ENCODE data around the gene MSN.
"Not testable (repeated sequence)": the region's sequence is repeated elsewhere in the genome, so short reads cannot be mapped to it uniquely, and the experiment has no call there.

MSN gene

DNA sequence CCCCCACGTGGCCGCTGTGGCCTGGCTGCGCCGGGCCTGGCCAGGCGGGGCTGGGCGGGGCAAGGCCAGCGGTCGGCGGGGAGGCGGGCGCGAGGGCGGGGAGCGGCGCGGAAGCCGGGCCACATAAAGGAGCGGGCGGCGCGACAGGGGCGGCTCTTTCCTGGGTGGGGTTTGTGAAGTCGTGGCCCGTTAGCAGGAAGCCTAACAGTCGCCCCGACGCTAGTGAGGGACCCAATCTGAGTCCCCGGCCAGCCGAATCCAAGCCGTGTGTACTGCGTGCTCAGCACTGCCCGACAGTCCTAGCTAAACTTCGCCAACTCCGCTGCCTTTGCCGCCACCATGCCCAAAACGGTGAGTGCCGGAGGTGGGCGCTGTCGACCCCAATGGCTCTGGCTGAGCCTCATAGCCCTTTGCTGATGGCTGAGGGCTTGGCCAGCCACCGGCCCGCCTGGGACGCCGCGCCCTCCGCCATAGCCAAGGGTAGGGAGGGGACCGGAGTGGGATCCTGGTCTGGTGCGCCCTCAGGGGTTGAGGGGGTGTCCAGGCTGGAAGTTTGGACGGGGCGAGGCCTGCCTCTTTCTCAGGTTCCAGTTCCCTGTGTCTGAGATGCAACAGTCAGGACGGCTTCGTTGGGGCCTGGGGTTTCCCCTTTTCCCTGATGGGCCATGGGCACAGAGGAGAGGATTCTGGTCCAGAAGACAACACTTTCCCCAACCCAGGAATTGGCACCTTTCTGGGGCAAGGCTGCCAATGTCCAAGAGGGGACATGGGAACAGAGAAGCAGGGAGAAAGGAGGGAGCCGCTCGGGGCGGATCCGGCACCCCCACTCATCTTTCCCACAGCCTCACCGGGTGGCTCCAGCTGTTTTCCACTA lies at the start of gene MSN:
Gene MSN, plus strand, starts transcription at position 152 of the 874 bp plus-strand sequence. Its CDS starts 188 bp downstream, at position 340.
- no peaks in the 10 kb centered on the region for H3K27me3 Mint-ChIP-seq
- H3K36me3 Mint-ChIP-seq: peaks cover 11% of the 10 kb centered on the region
- peak within 1 kb of the TSS; percentile 96 for H3K4me3 Mint-ChIP-seq
- peaks cover 35% of the 10 kb centered on the region for H3K4me1 Mint-ChIP-seq (ENCODE audit: low read depth)
- no peaks in the 10 kb centered on the region for H3K9me3 Mint-ChIP-seq (ENCODE audit: low read depth)
- peak within 1 kb of the TSS; percentile 99 for H3K27ac Mint-ChIP-seq

DNA sequence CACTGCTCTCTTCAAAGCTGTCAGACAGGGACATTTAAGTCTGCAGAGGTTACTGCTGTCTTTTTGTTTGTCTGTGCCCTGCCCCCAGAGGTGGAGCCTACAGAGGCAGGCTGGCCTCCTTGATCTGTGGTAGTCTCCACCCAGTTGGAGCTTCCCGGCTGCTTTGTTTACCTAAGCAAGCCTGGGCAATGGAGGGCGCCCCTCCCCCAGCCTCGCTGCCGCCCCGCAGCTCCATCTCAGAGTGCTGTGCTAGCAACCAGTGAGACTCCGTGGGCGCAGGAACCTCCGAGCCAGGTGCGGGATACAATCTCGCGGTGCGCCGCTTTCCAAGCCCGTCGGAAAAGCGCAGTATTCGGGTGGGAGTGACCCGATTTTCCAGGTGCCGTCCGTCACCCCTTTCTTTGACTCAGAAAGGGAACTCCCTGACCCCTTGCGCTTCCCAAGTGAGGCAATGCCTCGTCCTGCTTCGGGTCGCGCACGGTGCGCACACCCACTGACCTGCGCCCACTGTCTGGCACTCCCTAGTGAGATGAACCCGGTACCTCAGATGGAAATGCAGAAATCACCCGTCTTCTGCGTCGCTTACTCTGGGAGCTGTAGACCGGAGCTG lies 47.3 kb upstream of the MSN start:
- H3K9me3 Mint-ChIP-seq (ENCODE audit: low read depth); H3K27me3 Mint-ChIP-seq; H3K4me1 Mint-ChIP-seq (ENCODE audit: low read depth); H3K27ac Mint-ChIP-seq; H3K36me3 Mint-ChIP-seq; H3K4me3 Mint-ChIP-seq: not testable (repeated sequence)

DNA sequence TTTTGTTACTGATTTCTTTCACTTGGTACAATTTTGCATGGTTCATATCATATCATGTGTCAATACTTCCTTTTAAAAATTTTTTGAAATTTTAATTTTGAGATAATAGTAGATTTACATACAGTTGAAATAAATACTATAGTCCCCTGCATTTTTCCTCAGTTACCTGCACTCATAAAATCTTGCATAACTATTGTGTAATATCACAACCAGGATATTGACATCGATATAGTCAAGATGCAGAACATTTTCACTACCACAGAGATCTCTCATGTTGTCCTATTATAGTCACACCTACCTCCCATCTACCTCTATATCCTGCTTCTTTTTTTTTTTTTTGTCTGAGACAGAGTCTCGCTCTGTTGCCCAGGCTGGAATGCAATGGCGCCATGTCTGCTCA lies 36.7 kb upstream of the MSN start:
- Mint-ChIP-seq H3K9me3 (ENCODE audit: low read depth) (no peaks in the 10 kb centered on the region), H3K4me1 (ENCODE audit: low read depth) (peaks cover 2% of the 10 kb centered on the region)

GRCh38 chrX:65633826-65634225 lies 33.6 kb upstream of the MSN start:
- Mint-ChIP-seq H3K27ac (no peak overlapping the region), H3K36me3 (no peaks in the 10 kb centered on the region), H3K4me1 (ENCODE audit: low read depth) (peaks cover 8% of the 10 kb centered on the region), H3K9me3 (ENCODE audit: low read depth) (no peaks in the 10 kb centered on the region), H3K27me3 (no peaks in the 10 kb centered on the region), H3K4me3 (no peak overlapping the region)

More for the DNA sequence above, 36.7 kb upstream of the MSN start:
- Mint-ChIP-seq H3K27me3 (no peaks in the 10 kb centered on the region), H3K4me3 (no peak overlapping the region), H3K27ac (no peak overlapping the region), H3K36me3 (no peaks in the 10 kb centered on the region)

- Mint-ChIP-seq H3K27me3 (no peaks in the 10 kb centered on the region), H3K4me3 (no peak overlapping the region), H3K4me1 (ENCODE audit: low read depth) (peaks cover 8% of the 10 kb centered on the region), H3K36me3 (no peaks in the 10 kb centered on the region), H3K27ac (no peak overlapping the region), H3K9me3 (ENCODE audit: low read depth) (no peaks in the 10 kb centered on the region)
These were observed 32.7 kb upstream of the MSN start for GRCh38 chrX:65634732-65635131.

DNA sequence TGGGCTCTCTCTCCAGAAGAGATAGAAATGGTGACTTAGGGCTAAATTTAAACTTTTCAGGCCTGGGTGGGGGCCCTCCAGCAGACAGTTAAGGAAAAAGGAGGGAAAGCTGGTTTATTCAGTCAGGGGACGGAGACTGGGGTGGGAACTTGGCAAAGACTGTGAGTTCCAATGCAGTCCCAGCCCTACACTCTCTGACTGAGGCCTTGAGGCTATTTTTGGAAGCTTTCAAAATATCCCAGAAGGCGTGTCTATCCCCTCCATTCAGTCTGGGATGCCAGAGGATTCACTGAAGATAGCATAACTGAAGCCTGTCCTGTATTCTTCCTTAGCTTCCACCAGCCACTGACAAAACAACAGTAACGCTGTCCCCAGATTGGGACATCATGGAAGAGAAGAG lies 32.1 kb upstream of the MSN start:
- no peaks in the 10 kb centered on the region for H3K36me3 Mint-ChIP-seq
- no peaks in the 10 kb centered on the region for H3K9me3 Mint-ChIP-seq (ENCODE audit: low read depth)
- H3K27me3 Mint-ChIP-seq: no peaks in the 10 kb centered on the region
- H3K27ac Mint-ChIP-seq: no peak overlapping the region
- peaks cover 8% of the 10 kb centered on the region for H3K4me1 Mint-ChIP-seq (ENCODE audit: low read depth)
- no peak overlapping the region for H3K4me3 Mint-ChIP-seq

DNA sequence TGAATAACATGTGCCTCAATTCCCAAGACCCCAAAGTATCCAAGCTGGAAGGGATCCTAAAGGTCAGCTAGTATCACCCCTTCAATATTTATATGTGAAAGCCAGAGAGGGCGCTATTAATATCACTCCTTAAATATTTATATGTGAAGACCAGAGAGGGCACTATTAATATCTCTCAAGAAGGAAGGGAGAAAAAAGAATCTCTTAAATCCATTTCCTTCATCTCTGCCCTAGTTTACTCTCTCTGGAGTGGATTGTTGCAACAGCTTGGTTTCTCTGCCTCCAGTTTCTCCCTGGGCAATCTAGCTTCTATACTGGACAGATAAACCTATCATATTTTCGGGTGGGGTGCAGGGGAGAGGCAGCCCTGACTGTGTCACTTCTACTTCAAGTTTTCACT lies 31.6 kb upstream of the MSN start:
- H3K27me3 Mint-ChIP-seq: no peaks in the 10 kb centered on the region
- no peak overlapping the region for H3K27ac Mint-ChIP-seq
- no peak overlapping the region for H3K4me3 Mint-ChIP-seq
- H3K4me1 Mint-ChIP-seq (ENCODE audit: low read depth): peaks cover 8% of the 10 kb centered on the region
- H3K9me3 Mint-ChIP-seq (ENCODE audit: low read depth): no peaks in the 10 kb centered on the region
- H3K36me3 Mint-ChIP-seq: no peaks in the 10 kb centered on the region

DNA sequence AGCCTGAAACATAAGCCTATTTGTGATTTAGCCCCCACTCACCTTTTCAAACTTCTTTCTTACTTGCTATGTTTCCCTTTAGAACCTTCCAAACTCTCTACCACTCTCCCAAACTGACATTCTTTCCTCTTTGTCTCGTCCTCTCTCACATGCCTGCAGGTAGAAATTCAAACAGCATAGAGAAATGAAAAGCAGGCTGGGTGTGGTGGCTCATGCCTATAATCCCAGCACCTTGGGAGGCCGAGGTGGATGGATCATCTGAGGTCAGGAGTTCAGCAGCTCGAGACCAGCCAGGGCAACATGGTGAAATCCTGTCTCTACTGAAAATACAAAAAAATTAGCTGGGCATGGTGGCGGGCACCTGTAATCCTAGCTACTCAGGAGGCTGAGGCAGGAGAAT lies 31.2 kb upstream of the MSN start:
- H3K36me3 Mint-ChIP-seq; H3K4me1 Mint-ChIP-seq (ENCODE audit: low read depth); H3K27me3 Mint-ChIP-seq; H3K9me3 Mint-ChIP-seq (ENCODE audit: low read depth); H3K4me3 Mint-ChIP-seq; H3K27ac Mint-ChIP-seq: not testable (repeated sequence)

- H3K9me3 Mint-ChIP-seq (ENCODE audit: low read depth): no peaks in the 10 kb centered on the region
- H3K27me3 Mint-ChIP-seq: no peaks in the 10 kb centered on the region
- no peak overlapping the region for H3K4me3 Mint-ChIP-seq
- no peak overlapping the region for H3K27ac Mint-ChIP-seq
- H3K36me3 Mint-ChIP-seq: no peaks in the 10 kb centered on the region
- peaks cover 8% of the 10 kb centered on the region for H3K4me1 Mint-ChIP-seq (ENCODE audit: low read depth)
These were observed 30.1 kb upstream of the MSN start for GRCh38 chrX:65637335-65637734.

DNA sequence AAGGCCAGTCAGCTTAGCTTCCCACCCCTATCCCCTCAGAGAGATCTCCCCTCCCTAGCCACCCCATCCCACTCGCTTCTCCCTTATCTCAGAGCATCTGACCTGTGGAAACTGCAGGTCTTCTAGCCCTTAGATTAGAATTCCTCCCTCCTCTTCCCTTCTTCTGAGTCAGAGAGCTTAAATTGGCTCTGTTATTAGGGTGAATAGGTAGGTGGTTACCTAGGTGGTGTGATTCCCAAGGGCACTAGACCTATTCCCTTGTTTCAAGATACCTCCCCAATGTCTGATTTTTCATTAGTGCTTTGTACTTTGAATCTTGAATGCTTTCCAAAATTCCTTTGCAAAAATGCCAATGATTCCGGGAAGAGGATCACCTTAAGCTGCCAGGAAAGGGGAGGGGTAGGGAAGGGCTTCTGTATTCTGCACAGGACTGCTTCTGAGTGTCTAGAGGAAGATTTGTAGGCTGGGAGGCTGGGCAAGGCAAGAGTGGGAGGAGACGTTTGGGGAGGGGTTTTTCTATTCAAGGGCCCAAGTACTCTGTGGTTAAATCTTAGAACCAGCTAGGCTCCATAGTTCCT lies 24.5 kb upstream of the MSN start:
- Mint-ChIP-seq H3K4me1 (ENCODE audit: low read depth) (peaks cover 23% of the 10 kb centered on the region), H3K27ac (no peak overlapping the region), H3K36me3 (no peaks in the 10 kb centered on the region), H3K27me3 (no peaks in the 10 kb centered on the region), H3K4me3 (no peak overlapping the region), H3K9me3 (ENCODE audit: low read depth) (no peaks in the 10 kb centered on the region)

DNA sequence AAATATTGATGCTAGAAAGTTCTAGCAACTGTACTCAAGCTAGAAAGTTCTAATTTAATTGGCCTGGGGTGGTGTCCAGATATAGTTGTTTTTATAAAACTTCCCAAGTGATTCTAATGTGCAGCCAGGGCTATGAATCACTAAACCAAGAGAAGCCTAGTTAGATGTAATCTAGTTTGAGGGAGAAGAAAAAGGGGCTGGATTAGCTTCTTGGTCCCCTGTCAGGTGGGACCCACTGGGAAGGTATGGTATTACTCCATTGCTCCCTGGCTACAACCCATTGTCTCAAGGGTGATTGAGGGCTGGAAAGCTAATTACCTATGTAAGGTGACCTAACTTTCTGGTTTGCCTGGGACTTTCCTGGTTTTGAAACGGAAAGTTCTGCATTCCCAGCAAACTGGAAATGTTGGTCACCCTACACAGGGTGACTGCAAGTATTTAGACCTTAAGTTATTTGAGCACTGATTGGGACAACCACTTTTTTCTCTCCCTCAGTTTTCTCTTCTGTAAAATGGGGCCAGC lies 23.9 kb upstream of the MSN start:
- Mint-ChIP-seq H3K36me3 (no peaks in the 10 kb centered on the region), H3K4me1 (ENCODE audit: low read depth) (peaks cover 22% of the 10 kb centered on the region), H3K9me3 (ENCODE audit: low read depth) (no peaks in the 10 kb centered on the region), H3K4me3 (no peak overlapping the region), H3K27ac (no peak overlapping the region), H3K27me3 (no peaks in the 10 kb centered on the region)

- no peaks in the 10 kb centered on the region for H3K9me3 Mint-ChIP-seq (ENCODE audit: low read depth)
- H3K36me3 Mint-ChIP-seq: no peaks in the 10 kb centered on the region
- no peak overlapping the region for H3K27ac Mint-ChIP-seq
- no peak overlapping the region for H3K4me3 Mint-ChIP-seq
- no peaks in the 10 kb centered on the region for H3K27me3 Mint-ChIP-seq
- peaks cover 22% of the 10 kb centered on the region for H3K4me1 Mint-ChIP-seq (ENCODE audit: low read depth)
These were observed 22.7 kb upstream of the MSN start for GRCh38 chrX:65644621-65645289.

- Mint-ChIP-seq H3K27ac (no peak overlapping the region), H3K4me1 (ENCODE audit: low read depth) (peaks cover 22% of the 10 kb centered on the region), H3K27me3 (no peaks in the 10 kb centered on the region), H3K4me3 (no peak overlapping the region), H3K36me3 (no peaks in the 10 kb centered on the region), H3K9me3 (ENCODE audit: low read depth) (no peaks in the 10 kb centered on the region)
These were observed 19.7 kb upstream of the MSN start for GRCh38 chrX:65647801-65648200.

- Mint-ChIP-seq H3K9me3 (ENCODE audit: low read depth) (no peaks in the 10 kb centered on the region), H3K4me3 (no peak overlapping the region), H3K36me3 (no peaks in the 10 kb centered on the region), H3K27me3 (no peaks in the 10 kb centered on the region), H3K27ac (no peak overlapping the region), H3K4me1 (ENCODE audit: low read depth) (peaks cover 14% of the 10 kb centered on the region)
These were observed 15.4 kb upstream of the MSN start for GRCh38 chrX:65652098-65652497.

DNA sequence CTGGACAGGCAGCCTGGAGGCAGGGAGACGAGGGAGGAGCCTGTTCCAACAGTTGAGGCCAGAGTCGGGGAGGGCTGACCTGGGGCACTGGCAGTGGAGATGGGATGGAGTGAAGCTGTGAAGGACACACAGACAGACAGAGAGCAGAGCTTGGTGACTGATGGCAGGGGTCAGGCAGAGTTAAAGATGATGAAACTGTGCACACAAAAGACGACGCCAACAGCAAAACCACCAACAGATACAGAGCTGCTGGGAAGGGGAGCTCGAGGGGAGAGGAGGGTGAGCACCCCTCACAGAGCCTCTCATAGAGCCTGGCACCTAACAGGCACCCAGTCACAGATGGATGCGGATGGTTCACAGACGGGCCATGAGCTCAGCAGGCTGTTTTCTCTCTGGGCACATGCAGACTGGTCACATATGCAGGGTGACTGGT lies 10.4 kb upstream of the MSN start:
- H3K9me3 Mint-ChIP-seq (ENCODE audit: low read depth); H3K27me3 Mint-ChIP-seq; H3K36me3 Mint-ChIP-seq: not testable (repeated sequence)
- Mint-ChIP-seq H3K4me1 (ENCODE audit: low read depth) (peaks cover 34% of the 10 kb centered on the region), H3K27ac (peak overlapping the region; percentile 97), H3K4me3 (peak overlapping the region; percentile 81)
